HT-29 (cell line): ENCODE data around the gene NDOR1. TPM values are rescaled to one million over a fixed set of nuclear protein-coding genes. Genes with fewer than 3 reads are reported as not detected.

Source experiments
- DNase-seq: peaks from one replicate; pipeline ENCODE4 v3.0.0-alpha.2; 2015; ENCODE audit warnings: low spot score
- total RNA-seq: library from RNA; depleted of rRNA; stranded (reverse); fragments of >200 nt; shearing (Covaris generic); gene quantifications from 2 replicates; pipeline ENCODE4 v1.2.3, GENCODE V29; 2014; rRNA removed

The NDOR1 gene
- 19.0 and 23.9 TPM in 2 replicates for total RNA-seq

GRCh38 chr9:137205126-137206069 is at the start of gene NDOR1, which contains the start of gene TMEM203:
TSS of gene NDOR1 (plus strand) at chr9:137205700. CDS start at chr9:137205778, 78 bp downstream.
TSS of gene TMEM203 (minus strand) at chr9:137205648. CDS start at chr9:137205414, 234 bp downstream.
- DNase-seq: peak; percentile 85

GRCh38 chr9:137156567-137157375 is 48.7 kb upstream of the NDOR1 start:
- no peak for DNase-seq

- no peak for DNase-seq
Measured at GRCh38 chr9:137157618-137158415, 47.7 kb upstream of the NDOR1 start.

GRCh38 chr9:137158625-137159024 is 46.9 kb upstream of the NDOR1 start:
- no peak for DNase-seq

GRCh38 chr9:137159105-137160053 is 46.1 kb upstream of the NDOR1 start:
- no peak for DNase-seq

GRCh38 chr9:137160054-137160425 is 45.5 kb upstream of the NDOR1 start:
- DNase-seq: no peak

- no peak for DNase-seq
Measured at GRCh38 chr9:137160716-137161557, 44.6 kb upstream of the NDOR1 start.

- no peak for DNase-seq
Measured at GRCh38 chr9:137161558-137162486, 43.7 kb upstream of the NDOR1 start.

GRCh38 chr9:137162505-137163364 is 42.8 kb upstream of the NDOR1 start:
- peak; percentile 65 for DNase-seq

GRCh38 chr9:137163365-137163715 is 42.2 kb upstream of the NDOR1 start:
- DNase-seq: no peak

GRCh38 chr9:137163805-137164204 is 41.7 kb upstream of the NDOR1 start:
- DNase-seq: no peak

- DNase-seq: no peak
Measured at GRCh38 chr9:137164370-137165249, 40.9 kb upstream of the NDOR1 start.

GRCh38 chr9:137165250-137165836 is 40.2 kb upstream of the NDOR1 start:
- no peak for DNase-seq

GRCh38 chr9:137166380-137167229 is 38.9 kb upstream of the NDOR1 start:
- no peak for DNase-seq

GRCh38 chr9:137167277-137167746 is 38.2 kb upstream of the NDOR1 start:
- no peak for DNase-seq
